GM23338 (cell line): ENCODE data around the gene CACNA1C. TPM values are rescaled to one million over a fixed set of nuclear protein-coding genes. Genes with fewer than 3 reads are reported as not detected.

Source experiments
- ATAC-seq: fragments of 200-7000 bp; cut with Tn5 transposase; 3 replicates; pipeline ENCODE4 v1.9.1; 2020
- DNase-seq: peaks from one replicate; pipeline ENCODE4 v3.0.0-alpha.2; 2015; ENCODE audit warnings: low spot score
- H2AFZ ChIP-seq: fragments of 200-600 bp; sonication (generic); 2 replicates; pipeline ENCODE4 v1.8.0; 2016; ENCODE audit warnings: antibody characterized with exemption, mild to moderate bottlenecking, moderate library complexity
- H3F3A ChIP-seq: fragments of 200-600 bp; sonication (generic); replicated peaks from 2 replicates; pipeline ENCODE4 v1.8.0; 2017; ENCODE audit warnings: antibody characterized with exemption, mixed run types, low read depth
- H3K27ac ChIP-seq: fragments of 200-600 bp; sonication (generic); 2 replicates; pipeline ENCODE4 v1.6.1; 2016; ENCODE audit warnings: low read depth
- H3K27me3 ChIP-seq: fragments of 200-600 bp; sonication (generic); 2 replicates; pipeline ENCODE4 v1.8.0; 2016; ENCODE audit warnings: mild to moderate bottlenecking, mixed run types, moderate library complexity; ENCODE audit not compliant: insufficient read depth
- H3K36me3 ChIP-seq: fragments of 200-600 bp; sonication (generic); 2 replicates; pipeline ENCODE4 v1.8.0; 2016; ENCODE audit warnings: mild to moderate bottlenecking; ENCODE audit not compliant: insufficient read depth
- H3K4me1 ChIP-seq: fragments of 200-600 bp; sonication (generic); 2 replicates; pipeline ENCODE4 v1.8.0; 2016; ENCODE audit warnings: mild to moderate bottlenecking, moderate library complexity; ENCODE audit not compliant: insufficient read depth
- H3K4me2 ChIP-seq: fragments of 200-600 bp; sonication (generic); 2 replicates; pipeline ENCODE4 v1.7.1; 2017; ENCODE audit warnings: mixed run types
- H3K4me3 ChIP-seq: fragments of 200-600 bp; sonication (generic); 2 replicates; pipeline ENCODE4 v1.6.1; 2016; ENCODE audit warnings: mixed run types
- H3K79me2 ChIP-seq: fragments of 200-600 bp; sonication (generic); replicated peaks from 2 replicates; pipeline ENCODE4 v1.8.0; 2017; ENCODE audit warnings: mild to moderate bottlenecking; ENCODE audit not compliant: insufficient read depth
- H3K9me2 ChIP-seq: fragments of 200-600 bp; sonication (generic); 2 replicates; pipeline ENCODE4 v1.8.0; 2017; ENCODE audit not compliant: insufficient read depth
- H4K20me1 ChIP-seq: fragments of 200-600 bp; sonication (generic); replicated peaks from 2 replicates; pipeline ENCODE4 v1.8.0; 2017; ENCODE audit warnings: mild to moderate bottlenecking; ENCODE audit not compliant: insufficient read depth
- H3K27ac Mint-ChIP-seq: 2 replicates; pipeline ENCODE4 v1.8.0; 2020; ENCODE audit warnings: inconsistent platforms, mild to moderate bottlenecking, moderate library complexity, mixed read lengths
- H3K27me3 Mint-ChIP-seq: 3 replicates; pipeline ENCODE4 v1.8.0; 2022; ENCODE audit warnings: low read depth, mild to moderate bottlenecking, moderate library complexity, mixed read lengths, inconsistent platforms; ENCODE audit not compliant: insufficient read depth, poor library complexity
- H3K36me3 Mint-ChIP-seq: 3 replicates; pipeline ENCODE4 v1.8.0; 2021; ENCODE audit warnings: low read depth, mild to moderate bottlenecking, inconsistent platforms, moderate library complexity, mixed read lengths
- H3K4me1 Mint-ChIP-seq: 3 replicates; pipeline ENCODE4 v1.8.0; 2020; ENCODE audit warnings: mild to moderate bottlenecking, inconsistent platforms, mixed read lengths
- H3K4me3 Mint-ChIP-seq: 3 replicates; pipeline ENCODE4 v1.8.0; 2021; ENCODE audit warnings: moderate library complexity, mild to moderate bottlenecking, inconsistent platforms, mixed read lengths
- H3K9me3 Mint-ChIP-seq: 3 replicates; pipeline ENCODE4 v1.8.0; 2020; ENCODE audit warnings: moderate library complexity, mild to moderate bottlenecking, inconsistent platforms, mixed read lengths
- CREB1 ChIP-seq: fragments of 250-450 bp; sonication (Bioruptor Pico); IDR thresholded peaks from 2 replicates; pipeline ENCODE4 v1.5.0; 2020; ENCODE audit warnings: low read depth, mild to moderate bottlenecking, moderate library complexity
- EZH2phosphoT487 ChIP-seq: fragments of 200-600 bp; sonication (generic); IDR thresholded peaks from one replicate; pipeline ENCODE4 v1.8.1; 2018; ENCODE audit warnings: antibody characterized with exemption; ENCODE audit not compliant: unreplicated experiment
- JUNB ChIP-seq: IDR thresholded peaks from one replicate; pipeline ENCODE4 v1.6.1; 2016; ENCODE audit warnings: antibody characterized with exemption; ENCODE audit not compliant: unreplicated experiment
- NANOG ChIP-seq: IDR thresholded peaks from 2 replicates; pipeline ENCODE4 v1.6.1; 2016; ENCODE audit warnings: antibody characterized with exemption, borderline replicate concordance
- POLR2AphosphoS5 ChIP-seq: IDR thresholded peaks from 2 replicates; pipeline ENCODE4 v1.6.1; 2016; ENCODE audit warnings: antibody characterized with exemption, low read depth
- STAT1 ChIP-seq: IDR thresholded peaks from one replicate; pipeline ENCODE4 v1.6.1; 2016; ENCODE audit warnings: antibody characterized with exemption; ENCODE audit not compliant: unreplicated experiment
- ZNF114 ChIP-seq: fragments of 250-450 bp; sonication (Bioruptor Pico); IDR thresholded peaks from 2 replicates; pipeline ENCODE4 v1.5.0; 2020; ENCODE audit warnings: mild to moderate bottlenecking, moderate library complexity
- ZNF331 ChIP-seq: fragments of 250-450 bp; sonication (Bioruptor Pico); IDR thresholded peaks from 2 replicates; pipeline ENCODE4 v1.5.0; 2020; ENCODE audit warnings: low read depth, mild to moderate bottlenecking, moderate library complexity
- polyA plus RNA-seq: library from polyadenylated mRNA; unstranded; fragments of >200 nt; fragmentation: Nextera tagmentation; extraction: Ambion mirVana; gene quantifications from 2 replicates; pipeline ENCODE4 v1.2.1, GENCODE V29; 2016
- total RNA-seq: library from RNA; depleted of rRNA; stranded (reverse); fragments of >200 nt; shearing (Covaris generic); gene quantifications from 2 replicates; pipeline ENCODE4 v1.2.3, GENCODE V29; 2014
- TF ChIP-seq, protein P1 (sequence below): IDR thresholded peaks from one replicate; pipeline ENCODE4 v1.6.1; 2018; ENCODE audit warnings: antibody characterized with exemption; ENCODE audit not compliant: unreplicated experiment
- TF ChIP-seq, protein P2 (sequence below), 2 experiments: fragments of 200-600 bp in 1 of 2; sonication (generic) in 1 of 2; conservative IDR thresholded peaks; 2 replicates each; pipeline versions ENCODE4 v1.5.1 to v1.6.1; 2016 to 2017; ENCODE audit warnings: antibody characterized with exemption in 2 of 2, low read depth in 2 of 2, mild to moderate bottlenecking in 2 of 2, moderate library complexity in 1 of 2
- TF ChIP-seq, protein P3 (sequence below): fragments of 250-450 bp; sonication (Bioruptor Pico); IDR thresholded peaks from 2 replicates; pipeline ENCODE4 v1.5.0; 2020; ENCODE audit warnings: mild to moderate bottlenecking, moderate library complexity

CACNA1C gene
- total and polyA plus RNA-seq, 2 experiments from 2014 or later = 0.78 to 2.1 TPM

GRCh38 chr12:2374092-2374906, 321.5 kb downstream of the CACNA1C start (continued):
- TF ChIP-seq POLR2AphosphoS5 (no peak), STAT1 (no peak), ZNF114 (no peak), EZH2phosphoT487 (no peak), ZNF331 (CRISPR knock-in tag) (no peak)
- TF ChIP-seq, protein P1, sequence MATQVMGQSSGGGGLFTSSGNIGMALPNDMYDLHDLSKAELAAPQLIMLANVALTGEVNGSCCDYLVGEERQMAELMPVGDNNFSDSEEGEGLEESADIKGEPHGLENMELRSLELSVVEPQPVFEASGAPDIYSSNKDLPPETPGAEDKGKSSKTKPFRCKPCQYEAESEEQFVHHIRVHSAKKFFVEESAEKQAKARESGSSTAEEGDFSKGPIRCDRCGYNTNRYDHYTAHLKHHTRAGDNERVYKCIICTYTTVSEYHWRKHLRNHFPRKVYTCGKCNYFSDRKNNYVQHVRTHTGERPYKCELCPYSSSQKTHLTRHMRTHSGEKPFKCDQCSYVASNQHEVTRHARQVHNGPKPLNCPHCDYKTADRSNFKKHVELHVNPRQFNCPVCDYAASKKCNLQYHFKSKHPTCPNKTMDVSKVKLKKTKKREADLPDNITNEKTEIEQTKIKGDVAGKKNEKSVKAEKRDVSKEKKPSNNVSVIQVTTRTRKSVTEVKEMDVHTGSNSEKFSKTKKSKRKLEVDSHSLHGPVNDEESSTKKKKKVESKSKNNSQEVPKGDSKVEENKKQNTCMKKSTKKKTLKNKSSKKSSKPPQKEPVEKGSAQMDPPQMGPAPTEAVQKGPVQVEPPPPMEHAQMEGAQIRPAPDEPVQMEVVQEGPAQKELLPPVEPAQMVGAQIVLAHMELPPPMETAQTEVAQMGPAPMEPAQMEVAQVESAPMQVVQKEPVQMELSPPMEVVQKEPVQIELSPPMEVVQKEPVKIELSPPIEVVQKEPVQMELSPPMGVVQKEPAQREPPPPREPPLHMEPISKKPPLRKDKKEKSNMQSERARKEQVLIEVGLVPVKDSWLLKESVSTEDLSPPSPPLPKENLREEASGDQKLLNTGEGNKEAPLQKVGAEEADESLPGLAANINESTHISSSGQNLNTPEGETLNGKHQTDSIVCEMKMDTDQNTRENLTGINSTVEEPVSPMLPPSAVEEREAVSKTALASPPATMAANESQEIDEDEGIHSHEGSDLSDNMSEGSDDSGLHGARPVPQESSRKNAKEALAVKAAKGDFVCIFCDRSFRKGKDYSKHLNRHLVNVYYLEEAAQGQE = no peak
- TF ChIP-seq, protein P2, sequence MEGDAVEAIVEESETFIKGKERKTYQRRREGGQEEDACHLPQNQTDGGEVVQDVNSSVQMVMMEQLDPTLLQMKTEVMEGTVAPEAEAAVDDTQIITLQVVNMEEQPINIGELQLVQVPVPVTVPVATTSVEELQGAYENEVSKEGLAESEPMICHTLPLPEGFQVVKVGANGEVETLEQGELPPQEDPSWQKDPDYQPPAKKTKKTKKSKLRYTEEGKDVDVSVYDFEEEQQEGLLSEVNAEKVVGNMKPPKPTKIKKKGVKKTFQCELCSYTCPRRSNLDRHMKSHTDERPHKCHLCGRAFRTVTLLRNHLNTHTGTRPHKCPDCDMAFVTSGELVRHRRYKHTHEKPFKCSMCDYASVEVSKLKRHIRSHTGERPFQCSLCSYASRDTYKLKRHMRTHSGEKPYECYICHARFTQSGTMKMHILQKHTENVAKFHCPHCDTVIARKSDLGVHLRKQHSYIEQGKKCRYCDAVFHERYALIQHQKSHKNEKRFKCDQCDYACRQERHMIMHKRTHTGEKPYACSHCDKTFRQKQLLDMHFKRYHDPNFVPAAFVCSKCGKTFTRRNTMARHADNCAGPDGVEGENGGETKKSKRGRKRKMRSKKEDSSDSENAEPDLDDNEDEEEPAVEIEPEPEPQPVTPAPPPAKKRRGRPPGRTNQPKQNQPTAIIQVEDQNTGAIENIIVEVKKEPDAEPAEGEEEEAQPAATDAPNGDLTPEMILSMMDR (conservative IDR thresholded peaks at IDR 0.05; ENCODE audit: low read depth in 2 of 2) = no peak

DNA sequence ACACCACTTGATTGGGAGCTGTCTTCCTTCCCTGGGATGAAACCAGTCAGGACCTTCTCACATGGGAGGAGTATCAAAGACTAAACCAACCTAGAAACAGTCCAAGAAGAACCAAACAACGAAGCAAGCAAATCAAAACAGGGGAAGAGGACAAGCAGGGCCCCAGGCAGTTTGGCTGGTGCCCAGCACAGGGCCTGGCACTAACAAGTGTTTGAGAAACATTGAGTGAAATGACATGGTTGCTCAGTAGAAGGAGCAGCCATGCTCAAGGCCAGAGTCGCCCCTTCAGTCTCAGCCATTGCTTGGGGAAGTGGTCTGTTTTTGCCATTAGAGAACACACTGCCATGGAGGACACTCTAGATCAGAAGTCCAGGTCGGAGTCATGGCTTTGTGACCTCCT, 323.1 kb downstream of the CACNA1C start:
- Histone ChIP-seq H2AFZ (no peak overlapping the region), H4K20me1 (no peaks in the 10 kb centered on the region; the same call in 1 of the 2 replicates), H3K79me2 (no peaks in the 10 kb centered on the region), H3K4me3 (no peak overlapping the region), H3K4me1 (no peaks in the 10 kb centered on the region), H3F3A (no peaks in the 10 kb centered on the region), H3K9me2 (0 out of 2 replicates have a peak, but pooled peaks cover 9% of the 10 kb centered on the region), H3K4me2 (no peak overlapping the region), H3K27ac (no peak overlapping the region), H3K27me3 (no peaks in the 10 kb centered on the region), H3K36me3 (no peaks in the 10 kb centered on the region)
- no peak for DNase-seq
- H3K36me3 Mint-ChIP-seq = no peaks in the 10 kb centered on the region
- ATAC-seq = no peak
- H3K4me3 Mint-ChIP-seq = no peak overlapping the region
- H3K9me3 Mint-ChIP-seq = no peaks in the 10 kb centered on the region
- H3K27ac Mint-ChIP-seq = no peak overlapping the region
- peaks cover 7% of the 10 kb centered on the region for H3K27me3 Mint-ChIP-seq
- peaks cover 8% of the 10 kb centered on the region for H3K4me1 Mint-ChIP-seq
- TF ChIP-seq NANOG (no peak), CREB1 (CRISPR knock-in tag) (no peak), EZH2phosphoT487 (no peak), JUNB (no peak), POLR2AphosphoS5 (no peak), ZNF114 (no peak)
- TF ChIP-seq, protein P3, sequence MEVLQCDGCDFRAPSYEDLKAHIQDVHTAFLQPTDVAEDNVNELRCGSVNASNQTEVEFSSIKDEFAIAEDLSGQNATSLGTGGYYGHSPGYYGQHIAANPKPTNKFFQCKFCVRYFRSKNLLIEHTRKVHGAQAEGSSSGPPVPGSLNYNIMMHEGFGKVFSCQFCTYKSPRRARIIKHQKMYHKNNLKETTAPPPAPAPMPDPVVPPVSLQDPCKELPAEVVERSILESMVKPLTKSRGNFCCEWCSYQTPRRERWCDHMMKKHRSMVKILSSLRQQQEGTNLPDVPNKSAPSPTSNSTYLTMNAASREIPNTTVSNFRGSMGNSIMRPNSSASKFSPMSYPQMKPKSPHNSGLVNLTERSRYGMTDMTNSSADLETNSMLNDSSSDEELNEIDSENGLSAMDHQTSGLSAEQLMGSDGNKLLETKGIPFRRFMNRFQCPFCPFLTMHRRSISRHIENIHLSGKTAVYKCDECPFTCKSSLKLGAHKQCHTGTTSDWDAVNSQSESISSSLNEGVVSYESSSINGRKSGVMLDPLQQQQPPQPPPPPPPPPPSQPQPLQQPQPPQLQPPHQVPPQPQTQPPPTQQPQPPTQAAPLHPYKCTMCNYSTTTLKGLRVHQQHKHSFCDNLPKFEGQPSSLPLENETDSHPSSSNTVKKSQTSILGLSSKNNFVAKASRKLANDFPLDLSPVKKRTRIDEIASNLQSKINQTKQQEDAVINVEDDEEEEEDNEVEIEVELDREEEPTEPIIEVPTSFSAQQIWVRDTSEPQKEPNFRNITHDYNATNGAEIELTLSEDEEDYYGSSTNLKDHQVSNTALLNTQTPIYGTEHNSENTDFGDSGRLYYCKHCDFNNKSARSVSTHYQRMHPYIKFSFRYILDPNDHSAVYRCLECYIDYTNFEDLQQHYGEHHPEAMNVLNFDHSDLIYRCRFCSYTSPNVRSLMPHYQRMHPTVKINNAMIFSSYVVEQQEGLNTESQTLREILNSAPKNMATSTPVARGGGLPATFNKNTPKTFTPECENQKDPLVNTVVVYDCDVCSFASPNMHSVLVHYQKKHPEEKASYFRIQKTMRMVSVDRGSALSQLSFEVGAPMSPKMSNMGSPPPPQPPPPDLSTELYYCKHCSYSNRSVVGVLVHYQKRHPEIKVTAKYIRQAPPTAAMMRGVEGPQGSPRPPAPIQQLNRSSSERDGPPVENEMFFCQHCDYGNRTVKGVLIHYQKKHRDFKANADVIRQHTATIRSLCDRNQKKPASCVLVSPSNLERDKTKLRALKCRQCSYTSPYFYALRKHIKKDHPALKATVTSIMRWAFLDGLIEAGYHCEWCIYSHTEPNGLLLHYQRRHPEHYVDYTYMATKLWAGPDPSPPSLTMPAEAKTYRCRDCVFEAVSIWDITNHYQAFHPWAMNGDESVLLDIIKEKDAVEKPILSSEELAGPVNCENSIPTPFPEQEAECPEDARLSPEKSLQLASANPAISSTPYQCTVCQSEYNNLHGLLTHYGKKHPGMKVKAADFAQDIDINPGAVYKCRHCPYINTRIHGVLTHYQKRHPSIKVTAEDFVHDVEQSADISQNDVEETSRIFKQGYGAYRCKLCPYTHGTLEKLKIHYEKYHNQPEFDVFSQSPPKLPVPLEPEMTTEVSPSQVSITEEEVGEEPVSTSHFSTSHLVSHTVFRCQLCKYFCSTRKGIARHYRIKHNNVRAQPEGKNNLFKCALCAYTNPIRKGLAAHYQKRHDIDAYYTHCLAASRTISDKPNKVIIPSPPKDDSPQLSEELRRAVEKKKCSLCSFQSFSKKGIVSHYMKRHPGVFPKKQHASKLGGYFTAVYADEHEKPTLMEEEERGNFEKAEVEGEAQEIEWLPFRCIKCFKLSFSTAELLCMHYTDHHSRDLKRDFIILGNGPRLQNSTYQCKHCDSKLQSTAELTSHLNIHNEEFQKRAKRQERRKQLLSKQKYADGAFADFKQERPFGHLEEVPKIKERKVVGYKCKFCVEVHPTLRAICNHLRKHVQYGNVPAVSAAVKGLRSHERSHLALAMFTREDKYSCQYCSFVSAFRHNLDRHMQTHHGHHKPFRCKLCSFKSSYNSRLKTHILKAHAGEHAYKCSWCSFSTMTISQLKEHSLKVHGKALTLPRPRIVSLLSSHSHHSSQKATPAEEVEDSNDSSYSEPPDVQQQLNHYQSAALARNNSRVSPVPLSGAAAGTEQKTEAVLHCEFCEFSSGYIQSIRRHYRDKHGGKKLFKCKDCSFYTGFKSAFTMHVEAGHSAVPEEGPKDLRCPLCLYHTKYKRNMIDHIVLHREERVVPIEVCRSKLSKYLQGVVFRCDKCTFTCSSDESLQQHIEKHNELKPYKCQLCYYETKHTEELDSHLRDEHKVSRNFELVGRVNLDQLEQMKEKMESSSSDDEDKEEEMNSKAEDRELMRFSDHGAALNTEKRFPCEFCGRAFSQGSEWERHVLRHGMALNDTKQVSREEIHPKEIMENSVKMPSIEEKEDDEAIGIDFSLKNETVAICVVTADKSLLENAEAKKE (CRISPR knock-in tag) = no peak
